Activated naive CD8-positive, alpha-beta T cell treated with anti-CD3 and anti-CD28 coated beads, Interleukin-2, amount 50 U/mL, for 24 hours (primary cell): ENCODE results near the gene FBXO42.
A peak's percentile ranks its signal among the peaks of the same experiment; 100 is the strongest.

Experiments used
- ATAC-seq: fragments of 150-1000 bp; cut with Tn5 transposase; one replicate; pipeline ENCODE4 v1.10.0; 2021
- DNase-seq: peaks from one replicate; pipeline ENCODE4 v3.0.0; 2021
- H3K27ac Mint-ChIP-seq: one replicate; pipeline ENCODE4 v1.8.0; 2021; ENCODE audit warnings: mild to moderate bottlenecking, mixed read lengths
- H3K27me3 Mint-ChIP-seq: one replicate; pipeline ENCODE4 v1.8.0; 2021; ENCODE audit warnings: mixed read lengths
- H3K36me3 Mint-ChIP-seq: one replicate; pipeline ENCODE4 v1.8.0; 2021; ENCODE audit warnings: low read depth, mixed read lengths
- H3K4me1 Mint-ChIP-seq: one replicate; pipeline ENCODE4 v1.8.0; 2021; ENCODE audit warnings: mixed read lengths
- H3K4me3 Mint-ChIP-seq: one replicate; pipeline ENCODE4 v1.8.0; 2021; ENCODE audit warnings: mild to moderate bottlenecking, moderate library complexity, mixed read lengths
- H3K9me3 Mint-ChIP-seq: one replicate; pipeline ENCODE4 v1.8.0; 2021; ENCODE audit warnings: mixed read lengths

The FBXO42 gene

DNA sequence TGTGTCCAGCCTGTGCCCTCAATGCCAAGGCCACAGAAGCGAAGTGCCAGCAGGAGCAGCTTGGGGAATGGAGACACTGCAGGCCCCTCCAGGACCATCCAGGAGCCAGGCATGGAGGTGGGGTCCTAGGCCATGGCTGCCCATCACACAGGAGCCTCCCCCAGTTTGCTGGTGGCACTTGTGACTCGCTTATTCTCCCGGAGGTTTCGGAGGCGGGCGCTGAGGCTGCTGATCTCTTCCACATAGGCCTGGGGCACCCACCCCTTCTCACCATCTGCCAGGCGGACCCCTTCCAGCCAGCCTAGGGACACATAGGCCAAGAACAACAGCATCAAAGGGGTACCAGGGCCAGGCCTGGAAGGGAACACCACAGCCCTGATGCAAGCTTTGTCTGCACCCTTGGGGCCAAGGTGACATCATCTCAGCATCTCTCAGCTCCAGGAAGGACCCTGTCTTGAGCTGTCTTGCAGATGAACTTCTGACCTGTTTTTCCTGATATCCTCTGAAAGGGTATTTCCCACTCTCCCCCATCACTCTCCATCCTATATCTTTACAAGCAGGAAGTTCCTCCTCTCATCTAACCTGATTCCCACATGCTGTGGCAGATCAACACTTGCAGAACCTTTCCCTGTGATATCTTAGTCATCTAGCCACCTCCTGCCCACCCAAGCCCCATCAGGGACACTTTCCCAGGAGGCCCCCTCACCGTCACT is 153.7 kb downstream of the FBXO42 start:
- Mint-ChIP-seq H3K27me3 (no peaks in the 10 kb centered on the region), H3K27ac (peak overlapping the region; percentile 1), H3K4me1 (peaks cover 6% of the 10 kb centered on the region), H3K36me3 (no peaks in the 10 kb centered on the region), H3K9me3 (no peaks in the 10 kb centered on the region), H3K4me3 (no peak overlapping the region)
- DNase-seq: no peak
- no peak for ATAC-seq

DNA sequence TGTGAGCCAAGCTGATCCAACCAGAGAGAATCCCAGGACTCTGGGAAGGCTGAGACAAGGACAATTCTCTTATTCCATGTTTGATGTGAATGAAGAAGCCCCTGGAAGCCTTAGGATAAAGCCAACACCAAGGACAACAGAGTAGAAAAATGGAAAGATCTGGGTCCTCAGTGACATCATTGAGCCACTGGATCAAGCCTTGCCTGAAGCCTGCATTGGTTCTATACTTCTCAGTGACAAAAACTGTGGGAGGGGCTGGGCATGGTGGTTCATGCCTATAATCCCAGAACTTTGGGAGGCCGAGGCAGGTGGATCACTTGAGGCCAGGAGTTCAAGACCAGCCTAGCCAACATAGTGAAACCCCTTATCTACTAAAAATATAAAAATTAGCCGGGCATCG is 155.4 kb downstream of the FBXO42 start:
- H3K36me3 Mint-ChIP-seq: no peaks in the 10 kb centered on the region
- H3K4me3 Mint-ChIP-seq: no peak overlapping the region
- H3K4me1 Mint-ChIP-seq: peaks cover 6% of the 10 kb centered on the region
- ATAC-seq (no peak), DNase-seq (no peak)
- H3K9me3 Mint-ChIP-seq: no peaks in the 10 kb centered on the region
- no peaks in the 10 kb centered on the region for H3K27me3 Mint-ChIP-seq
- H3K27ac Mint-ChIP-seq: no peak overlapping the region
